ENCODE data around the gene SMARCB1.
A peak's percentile ranks its signal among the peaks of the same experiment; 100 is the strongest.
"Not testable (repeated sequence)": the region's sequence is repeated elsewhere in the genome, so short reads cannot be mapped to it uniquely, and the experiment has no call there.

The SMARCB1 gene

GRCh38 chr22:23850136-23850611, 63.4 kb downstream of the SMARCB1 start:
- peaks cover 7% of the 10 kb centered on the region for H3K4me1 ChIP-seq
- in situ Hi-C loops (cut with MboI; ENCODE audit: low sequenced_read_pairs): no loop called here

GRCh38 chr22:23856721-23857605, 70.2 kb downstream of the SMARCB1 start:
- in situ Hi-C loops (cut with MboI; ENCODE audit: low sequenced_read_pairs): no loop called here
- DNase-seq (ENCODE audit: low spot score in 2 of 2): peak; percentile 46 to 71
- Histone ChIP-seq H3K4me1 (peaks cover 11% of the 10 kb centered on the region), H3K27me3 (ENCODE audit: low read depth) (no peaks in the 10 kb centered on the region), H3K9me3 (no peaks in the 10 kb centered on the region), H3K4me3 (peak overlapping the region; percentile 49), H3K36me3 (replicated peaks) (no peaks in the 10 kb centered on the region)

More at GRCh38 chr22:23850136-23850611, 63.4 kb downstream of the SMARCB1 start:
- no peaks in the 10 kb centered on the region for H3K9me3 ChIP-seq
- H3K27me3 ChIP-seq (ENCODE audit: low read depth): no peaks in the 10 kb centered on the region
- no peak for DNase-seq (ENCODE audit: low spot score in 2 of 2)
- H3K4me3 ChIP-seq: no peak overlapping the region
- H3K36me3 ChIP-seq (replicated peaks): no peaks in the 10 kb centered on the region

GRCh38 chr22:23857606-23858483, 71.1 kb downstream of the SMARCB1 start, which contains the start of gene SLC2A11:
Gene SLC2A11 (plus strand): TSS chr22:23857875. CDS start chr22:23858000, 125 bp downstream.
- Histone ChIP-seq H3K4me1 (peaks cover 11% of the 10 kb centered on the region), H3K27me3 (ENCODE audit: low read depth) (no peaks in the 10 kb centered on the region), H3K9me3 (no peaks in the 10 kb centered on the region), H3K36me3 (replicated peaks) (no peaks in the 10 kb centered on the region), H3K4me3 (peak within 1 kb of the TSS; percentile 49)
- peak; percentile 98 for DNase-seq (ENCODE audit: low spot score in 2 of 2)
- in situ Hi-C loops (cut with MboI; ENCODE audit: low sequenced_read_pairs): no loop called here

GRCh38 chr22:23858484-23858815, 71.7 kb downstream of the SMARCB1 start:
- Histone ChIP-seq H3K4me3 (peak overlapping the region; percentile 49), H3K36me3 (replicated peaks) (no peaks in the 10 kb centered on the region), H3K27me3 (ENCODE audit: low read depth) (no peaks in the 10 kb centered on the region), H3K9me3 (no peaks in the 10 kb centered on the region), H3K4me1 (peaks cover 11% of the 10 kb centered on the region)
- DNase-seq (ENCODE audit: low spot score in 2 of 2): no peak
- in situ Hi-C loops (cut with MboI; ENCODE audit: low sequenced_read_pairs): no loop called here

- Histone ChIP-seq H3K36me3 (replicated peaks) (no peaks in the 10 kb centered on the region), H3K9me3 (no peaks in the 10 kb centered on the region), H3K27me3 (ENCODE audit: low read depth) (no peaks in the 10 kb centered on the region), H3K4me3 (no peak overlapping the region), H3K4me1 (peaks cover 11% of the 10 kb centered on the region)
- no peak for DNase-seq (ENCODE audit: low spot score in 2 of 2)
- in situ Hi-C loops (cut with MboI; ENCODE audit: low sequenced_read_pairs): no loop called here
Measured at GRCh38 chr22:23859201-23859600, 72.4 kb downstream of the SMARCB1 start.

- H3K9me3 ChIP-seq; H3K27me3 ChIP-seq (ENCODE audit: low read depth); DNase-seq (ENCODE audit: low spot score in 2 of 2); H3K4me3 ChIP-seq; H3K36me3 ChIP-seq (replicated peaks): not testable (repeated sequence)
- in situ Hi-C loops (cut with MboI; ENCODE audit: low sequenced_read_pairs): loop anchor here (10.0 kb wide), 1 partner anchor 95 kb away; no protein-coding TSS in a partner anchor
- peaks cover 11% of the 10 kb centered on the region for H3K4me1 ChIP-seq
Measured at GRCh38 chr22:23860187-23860586, 73.4 kb downstream of the SMARCB1 start.

GRCh38 chr22:23862103-23862502, 75.3 kb downstream of the SMARCB1 start:
- Histone ChIP-seq H3K4me1 (peaks cover 7% of the 10 kb centered on the region; the same call in 1 of the 2 replicates), H3K27me3 (ENCODE audit: low read depth) (no peaks in the 10 kb centered on the region), H3K9me3 (no peaks in the 10 kb centered on the region), H3K4me3 (no peak overlapping the region), H3K36me3 (replicated peaks) (no peaks in the 10 kb centered on the region)
- in situ Hi-C loops (cut with MboI; ENCODE audit: low sequenced_read_pairs): loop anchor here (10.0 kb wide), 1 partner anchor 93 kb away; no protein-coding TSS in a partner anchor
- peak; percentile 17 to 67 for DNase-seq (ENCODE audit: low spot score in 2 of 2)

- H3K36me3 ChIP-seq (replicated peaks); H3K4me3 ChIP-seq; H3K4me1 ChIP-seq; H3K9me3 ChIP-seq; H3K27me3 ChIP-seq (ENCODE audit: low read depth); DNase-seq (ENCODE audit: low spot score in 2 of 2): not testable (repeated sequence)
- in situ Hi-C loops (cut with MboI; ENCODE audit: low sequenced_read_pairs): loop anchor here (10.0 kb wide), 1 partner anchor 90 kb away; no protein-coding TSS in a partner anchor
Measured at GRCh38 chr22:23864499-23865154, 77.9 kb downstream of the SMARCB1 start.

- Histone ChIP-seq H3K4me1 (no peaks in the 10 kb centered on the region), H3K27me3 (ENCODE audit: low read depth) (no peaks in the 10 kb centered on the region), H3K9me3 (no peaks in the 10 kb centered on the region), H3K36me3 (replicated peaks) (peaks cover 8% of the 10 kb centered on the region), H3K4me3 (no peak overlapping the region)
- in situ Hi-C loops (cut with MboI; ENCODE audit: low sequenced_read_pairs): loop anchor here (10.0 kb wide), 1 partner anchor 86 kb away; no protein-coding TSS in a partner anchor
- DNase-seq (ENCODE audit: low spot score in 2 of 2): no peak
Measured at GRCh38 chr22:23868580-23868979, 81.8 kb downstream of the SMARCB1 start.

- no peak for DNase-seq (ENCODE audit: low spot score in 2 of 2)
- no peaks in the 10 kb centered on the region for H3K4me1 ChIP-seq
- in situ Hi-C loops (cut with MboI; ENCODE audit: low sequenced_read_pairs): no loop called here
- no peaks in the 10 kb centered on the region for H3K27me3 ChIP-seq (ENCODE audit: low read depth)
- H3K36me3 ChIP-seq (replicated peaks): peaks cover 2% of the 10 kb centered on the region
- no peak overlapping the region for H3K4me3 ChIP-seq
- no peaks in the 10 kb centered on the region for H3K9me3 ChIP-seq
Measured at GRCh38 chr22:23874871-23875270, 88.1 kb downstream of the SMARCB1 start.

- Histone ChIP-seq H3K4me3 (no peak overlapping the region), H3K9me3 (no peaks in the 10 kb centered on the region), H3K4me1 (no peaks in the 10 kb centered on the region), H3K27me3 (ENCODE audit: low read depth) (no peaks in the 10 kb centered on the region), H3K36me3 (replicated peaks) (peaks cover 2% of the 10 kb centered on the region)
- DNase-seq (ENCODE audit: low spot score in 2 of 2): no peak
- in situ Hi-C loops (cut with MboI; ENCODE audit: low sequenced_read_pairs): no loop called here
Measured at GRCh38 chr22:23875801-23876200, 89.0 kb downstream of the SMARCB1 start.

- Histone ChIP-seq H3K36me3 (replicated peaks) (peaks cover 2% of the 10 kb centered on the region), H3K4me3 (no peak overlapping the region), H3K27me3 (ENCODE audit: low read depth) (no peaks in the 10 kb centered on the region), H3K9me3 (no peaks in the 10 kb centered on the region), H3K4me1 (no peaks in the 10 kb centered on the region)
- in situ Hi-C loops (cut with MboI; ENCODE audit: low sequenced_read_pairs): no loop called here
- DNase-seq (ENCODE audit: low spot score in 2 of 2): no peak
Measured at GRCh38 chr22:23877566-23877965, 90.8 kb downstream of the SMARCB1 start.

GRCh38 chr22:23878219-23878618, 91.5 kb downstream of the SMARCB1 start:
- no peak for DNase-seq (ENCODE audit: low spot score in 2 of 2)
- H3K36me3 ChIP-seq (replicated peaks): peaks cover 2% of the 10 kb centered on the region
- no peaks in the 10 kb centered on the region for H3K9me3 ChIP-seq
- no peak overlapping the region for H3K4me3 ChIP-seq
- no peaks in the 10 kb centered on the region for H3K27me3 ChIP-seq (ENCODE audit: low read depth)
- H3K4me1 ChIP-seq: no peaks in the 10 kb centered on the region
- in situ Hi-C loops (cut with MboI; ENCODE audit: low sequenced_read_pairs): no loop called here
